HG03175 (cell line): ENCODE results near the gene DBNL.

Source experiments
- ATAC-seq: cut with Tn5 transposase; IDR thresholded peaks from one replicate; pipeline ENCODE4 v1.9.1; 2021; ENCODE audit warnings: mild to moderate bottlenecking, moderate library complexity; ENCODE audit not compliant: unreplicated experiment

Gene DBNL

GRCh38 chr7:44076101-44076895 lies 31.8 kb downstream of the DBNL start:
- no peak for ATAC-seq

- ATAC-seq = no peak
These were observed 32.6 kb downstream of the DBNL start for GRCh38 chr7:44077061-44077460.

- ATAC-seq = no peak
These were observed 33.2 kb downstream of the DBNL start for GRCh38 chr7:44077681-44078091.

GRCh38 chr7:44078521-44078920 lies 34.0 kb downstream of the DBNL start:
- no peak for ATAC-seq

GRCh38 chr7:44079331-44080021 lies 35.0 kb downstream of the DBNL start:
- ATAC-seq = no peak

- no peak for ATAC-seq
These were observed 35.6 kb downstream of the DBNL start for GRCh38 chr7:44080118-44080517.

GRCh38 chr7:44080686-44081265 lies 36.3 kb downstream of the DBNL start:
- ATAC-seq = no peak

GRCh38 chr7:44081266-44081748 lies 36.8 kb downstream of the DBNL start:
- no peak for ATAC-seq

- peak; percentile 92 for ATAC-seq
These were observed 38.2 kb downstream of the DBNL start for GRCh38 chr7:44082541-44083207.

GRCh38 chr7:44083796-44084195 lies 39.3 kb downstream of the DBNL start:
- ATAC-seq = no peak

- ATAC-seq = no peak
These were observed 40.2 kb downstream of the DBNL start for GRCh38 chr7:44084701-44085100.

- ATAC-seq = no peak
These were observed 41.0 kb downstream of the DBNL start for GRCh38 chr7:44085546-44085945.

- no peak for ATAC-seq
These were observed 42.1 kb downstream of the DBNL start for GRCh38 chr7:44086627-44087026.

- ATAC-seq = no peak
These were observed 43.7 kb downstream of the DBNL start for GRCh38 chr7:44087911-44088838.

- no peak for ATAC-seq
These were observed 48.7 kb downstream of the DBNL start for GRCh38 chr7:44093102-44093641.

- ATAC-seq = no peak
These were observed 49.9 kb downstream of the DBNL start for GRCh38 chr7:44094365-44094764.

GRCh38 chr7:44094883-44095592 lies 50.5 kb downstream of the DBNL start:
- ATAC-seq = no peak

GRCh38 chr7:44095781-44096180 lies 51.3 kb downstream of the DBNL start:
- no peak for ATAC-seq

GRCh38 chr7:44096326-44096881 lies 51.9 kb downstream of the DBNL start:
- no peak for ATAC-seq
